Activated T-cell treated with anti-CD3 and anti-CD28 coated beads for 4 hours (primary cell): ENCODE results near the gene SNCG.
"Not testable (repeated sequence)": the region's sequence is repeated elsewhere in the genome, so short reads cannot be mapped to it uniquely, and the experiment has no call there.

Experiments used
- DNase-seq: peaks from one replicate; pipeline ENCODE4 v3.0.0-alpha.2; 2020

The SNCG gene

GRCh38 chr10:86961481-86962091 lies 3.2 kb downstream of the SNCG start:
- DNase-seq = no peak

- no peak for DNase-seq
These were observed 4.0 kb downstream of the SNCG start for GRCh38 chr10:86962136-86962980.

GRCh38 chr10:86962981-86963310 lies 4.5 kb downstream of the SNCG start:
- no peak for DNase-seq

GRCh38 chr10:86963341-86963919 lies 5.0 kb downstream of the SNCG start:
- DNase-seq = no peak

GRCh38 chr10:86964061-86964846 lies 5.9 kb downstream of the SNCG start:
- DNase-seq = no peak

GRCh38 chr10:86964847-86965190 lies 6.4 kb downstream of the SNCG start:
- no peak for DNase-seq

- DNase-seq = no peak
These were observed 7.7 kb downstream of the SNCG start for GRCh38 chr10:86965986-86966654.

- DNase-seq = no peak
These were observed 9.1 kb downstream of the SNCG start for GRCh38 chr10:86967481-86967941.

- DNase-seq = no peak
These were observed 10.0 kb downstream of the SNCG start, which contains the start of gene ADIRF for GRCh38 chr10:86968271-86968993. ADIRF (plus strand) TSS chr10:86968482; CDS start chr10:86968545, 63 bp downstream.

GRCh38 chr10:86968994-86969355 lies 10.6 kb downstream of the SNCG start:
- no peak for DNase-seq

- DNase-seq = no peak
These were observed 11.1 kb downstream of the SNCG start for GRCh38 chr10:86969421-86970041.

- DNase-seq = no peak
These were observed 12.0 kb downstream of the SNCG start for GRCh38 chr10:86970162-86970981.

- DNase-seq = no peak
These were observed 12.5 kb downstream of the SNCG start for GRCh38 chr10:86970982-86971231.

- peak; percentile 87 for DNase-seq
These were observed 13.0 kb downstream of the SNCG start for GRCh38 chr10:86971232-86971991.

- no peak for DNase-seq
These were observed 14.4 kb downstream of the SNCG start for GRCh38 chr10:86972613-86973380.

GRCh38 chr10:86974484-86974883 lies 16.1 kb downstream of the SNCG start:
- DNase-seq = no peak

GRCh38 chr10:86976362-86977056 lies 18.1 kb downstream of the SNCG start:
- DNase-seq = no peak

- DNase-seq = not testable (repeated sequence)
These were observed 20.1 kb downstream of the SNCG start for GRCh38 chr10:86978457-86978856.
